HepG2 (cell line): Measurements from ENCODE around the gene MCM3AP. TPM values are rescaled to one million over a fixed set of nuclear protein-coding genes. Genes with fewer than 3 reads are reported as not detected.
A peak's percentile ranks its signal among the peaks of the same experiment; 100 is the strongest.

Source experiments
- FOSL1 ChIP-seq: sonication (generic); formaldehyde crosslinking; IDR thresholded peaks from 2 replicates; pipeline ENCODE4 v1.9.0; 2021; ENCODE audit warnings: missing genetic modification reagents, borderline replicate concordance
- FOXA1 ChIP-seq, 2 experiments: fragments of 450-650 bp in 1 of 2; sonication (generic) in 1 of 2; formaldehyde crosslinking in 1 of 2; IDR thresholded peaks; 2 replicates each; pipeline versions ENCODE4 v1.4.0 to v1.6.1; 2016 to 2020; ENCODE audit warnings: missing genetic modification reagents in 1 of 2
- GABPB1 ChIP-seq: IDR thresholded peaks from 2 replicates; pipeline ENCODE4 v1.6.1; 2016; ENCODE audit warnings: mild to moderate bottlenecking, missing genetic modification reagents, moderate library complexity, missing compliant biosample characterization
- HDAC2 ChIP-seq: sonication (generic); formaldehyde crosslinking; IDR thresholded peaks from 2 replicates; pipeline ENCODE4 v1.4.0; 2020; ENCODE audit warnings: missing genetic modification reagents
- HNRNPLL ChIP-seq: fragments of 200-400 bp; formaldehyde crosslinking; IDR thresholded peaks from 2 replicates; pipeline ENCODE4 v1.6.1; 2017; ENCODE audit warnings: mild to moderate bottlenecking, low read depth, low read length; ENCODE audit not compliant: poor library complexity, severe bottlenecking
- KDM3A ChIP-seq: IDR thresholded peaks from 2 replicates; pipeline ENCODE4 v1.6.1; 2018; ENCODE audit warnings: low read depth, missing compliant biosample characterization
- KDM5A ChIP-seq: fragments of 200-600 bp; sonication (generic); IDR thresholded peaks from 2 replicates; pipeline ENCODE4 v1.7.0; 2018; ENCODE audit warnings: antibody characterized with exemption, mild to moderate bottlenecking, low read length, borderline replicate concordance
- KMT2B ChIP-seq: IDR thresholded peaks from 2 replicates; pipeline ENCODE4 v1.6.1; 2016; ENCODE audit warnings: missing genetic modification reagents, missing compliant biosample characterization
- NAIF1 ChIP-seq: sonication (generic); formaldehyde crosslinking; IDR thresholded peaks from 2 replicates; pipeline ENCODE4 v1.5.0; 2020; ENCODE audit warnings: mild to moderate bottlenecking, missing genetic modification reagents, borderline replicate concordance
- NBN ChIP-seq: fragments of 450-650 bp; conservative IDR thresholded peaks from 2 replicates; pipeline ENCODE4 v1.6.1; 2017
- NFYC ChIP-seq: IDR thresholded peaks from 2 replicates; pipeline ENCODE4 v1.6.1; 2016; ENCODE audit warnings: missing genetic modification reagents, missing compliant biosample characterization
- NONO ChIP-seq, 2 experiments: fragments of 450-650 bp in 1 of 2; sonication (generic) in 1 of 2; formaldehyde crosslinking in 1 of 2; IDR thresholded peaks in 1 of 2; conservative IDR thresholded peaks in 1 of 2; 2 replicates each; pipeline versions ENCODE4 v1.6.1 to v1.8.0; 2017 to 2022; ENCODE audit warnings: mild to moderate bottlenecking in 1 of 2, missing genetic modification reagents in 1 of 2, moderate library complexity in 1 of 2
- NR2F1 ChIP-seq, 2 experiments: fragments of 450-650 bp in 1 of 2; formaldehyde crosslinking in 1 of 2; IDR thresholded peaks; 2 replicates each; pipeline versions ENCODE4 v1.5.0 to v1.6.1; 2016 to 2020; ENCODE audit warnings: mild to moderate bottlenecking in 1 of 2, missing compliant biosample characterization in 1 of 2, missing genetic modification reagents in 1 of 2, moderate library complexity in 1 of 2
- ZFP41 ChIP-seq: sonication (generic); formaldehyde crosslinking; IDR thresholded peaks from 2 replicates; pipeline ENCODE4 v1.4.0; 2020; ENCODE audit warnings: mild to moderate bottlenecking, missing genetic modification reagents, borderline replicate concordance
- ZNF550 ChIP-seq: sonication (generic); formaldehyde crosslinking; IDR thresholded peaks from 2 replicates; pipeline ENCODE4 v1.4.0; 2020; ENCODE audit warnings: mild to moderate bottlenecking, missing genetic modification reagents, borderline replicate concordance
- ZNF709 ChIP-seq: sonication (generic); formaldehyde crosslinking; IDR thresholded peaks from 2 replicates; pipeline ENCODE4 v1.5.0; 2020; ENCODE audit warnings: mild to moderate bottlenecking, missing genetic modification reagents
- polyA plus RNA-seq, 8 experiments: library from polyadenylated mRNA; depleted of rRNA in 3 of 8; stranded (reverse) in 7 of 8; unstranded in 1 of 8; fragments of >200 nt; fragmentation: Illumina TruSeq in 4 of 8; extraction: Trizol in 4 of 8; gene quantifications; 2 replicates each; pipeline versions ENCODE4 v1.2.1 to v1.2.3, GENCODE V29; 2011 to 2016; ENCODE audit warnings: low read depth in 4 of 8, missing spikeins in 1 of 8, mixed read lengths in 1 of 8; ENCODE audit not compliant: insufficient read depth in 1 of 8
- total RNA-seq, 5 experiments: library from RNA; depleted of rRNA; stranded (reverse); fragments of >200 nt; fragmentation: Illumina TruSeq; extraction: Trizol; gene quantifications; 2 replicates each; pipeline ENCODE4 v1.2.3, GENCODE V29; 2016; ENCODE audit warnings: low read depth in 1 of 5
- TF ChIP-seq, protein P1 (sequence below): IDR thresholded peaks from 2 replicates; pipeline ENCODE4 v1.4.0; 2020; ENCODE audit warnings: mild to moderate bottlenecking, missing genetic modification reagents
- TF ChIP-seq, protein P2 (sequence below): sonication (generic); formaldehyde crosslinking; IDR thresholded peaks from 2 replicates; pipeline ENCODE4 v1.5.0; 2020; ENCODE audit warnings: mild to moderate bottlenecking, missing genetic modification reagents
- TF ChIP-seq, protein P3 (sequence below): sonication (generic); formaldehyde crosslinking; IDR thresholded peaks from 2 replicates; pipeline ENCODE4 v1.4.0; 2020; ENCODE audit warnings: missing genetic modification reagents
- TF ChIP-seq, protein P4 (sequence below): sonication (generic); formaldehyde crosslinking; IDR thresholded peaks from 2 replicates; pipeline ENCODE4 v1.4.0; 2020; ENCODE audit warnings: missing genetic modification reagents

Gene MCM3AP
- total and polyA plus RNA-seq, 2 of the 13 experiments (the other 11 are each of a cell fraction or from before 2014, with no cell fraction given), result 27.0 to 54.7 TPM

DNA sequence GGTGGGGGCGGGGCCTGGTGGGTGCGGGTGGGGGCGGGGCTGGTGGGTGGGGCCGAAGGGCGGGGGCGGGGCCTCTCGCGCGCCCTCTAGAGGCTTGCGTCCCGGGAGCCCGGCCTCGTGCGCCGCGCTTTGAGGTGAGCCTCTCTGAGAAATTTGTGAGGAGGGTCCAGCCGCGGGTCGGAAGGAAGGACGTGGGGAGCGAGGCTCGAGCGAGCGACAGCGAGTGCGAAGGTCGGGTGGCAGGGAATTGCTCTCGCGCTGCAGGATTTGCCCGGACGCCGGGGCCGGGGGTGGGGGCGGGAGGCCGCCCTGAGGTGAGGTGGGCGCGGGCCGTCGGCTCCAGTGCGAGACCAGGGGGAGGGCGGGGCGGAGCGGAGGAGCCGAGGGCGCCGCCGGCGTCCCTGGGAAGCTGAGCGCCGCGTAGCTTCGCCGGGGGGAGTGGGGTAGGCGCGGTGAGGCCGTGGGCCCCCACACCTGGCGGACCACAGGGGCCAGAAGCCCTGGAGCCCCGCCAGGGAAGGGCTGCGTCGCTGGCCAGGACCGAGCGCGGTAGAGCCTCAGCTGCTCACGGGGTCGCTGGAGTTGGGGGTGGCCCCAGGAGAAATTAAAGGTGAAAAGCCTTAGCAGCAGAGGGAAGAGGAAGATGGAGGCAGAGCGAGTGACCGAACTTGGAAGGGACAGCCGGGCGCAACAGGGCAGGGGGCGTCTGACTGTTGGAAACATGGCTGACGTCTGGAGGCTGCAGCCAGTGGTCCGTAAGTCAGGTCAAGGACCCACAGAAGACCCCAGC is 56.1 kb downstream of the MCM3AP start (continued):
- TF ChIP-seq, protein P1, sequence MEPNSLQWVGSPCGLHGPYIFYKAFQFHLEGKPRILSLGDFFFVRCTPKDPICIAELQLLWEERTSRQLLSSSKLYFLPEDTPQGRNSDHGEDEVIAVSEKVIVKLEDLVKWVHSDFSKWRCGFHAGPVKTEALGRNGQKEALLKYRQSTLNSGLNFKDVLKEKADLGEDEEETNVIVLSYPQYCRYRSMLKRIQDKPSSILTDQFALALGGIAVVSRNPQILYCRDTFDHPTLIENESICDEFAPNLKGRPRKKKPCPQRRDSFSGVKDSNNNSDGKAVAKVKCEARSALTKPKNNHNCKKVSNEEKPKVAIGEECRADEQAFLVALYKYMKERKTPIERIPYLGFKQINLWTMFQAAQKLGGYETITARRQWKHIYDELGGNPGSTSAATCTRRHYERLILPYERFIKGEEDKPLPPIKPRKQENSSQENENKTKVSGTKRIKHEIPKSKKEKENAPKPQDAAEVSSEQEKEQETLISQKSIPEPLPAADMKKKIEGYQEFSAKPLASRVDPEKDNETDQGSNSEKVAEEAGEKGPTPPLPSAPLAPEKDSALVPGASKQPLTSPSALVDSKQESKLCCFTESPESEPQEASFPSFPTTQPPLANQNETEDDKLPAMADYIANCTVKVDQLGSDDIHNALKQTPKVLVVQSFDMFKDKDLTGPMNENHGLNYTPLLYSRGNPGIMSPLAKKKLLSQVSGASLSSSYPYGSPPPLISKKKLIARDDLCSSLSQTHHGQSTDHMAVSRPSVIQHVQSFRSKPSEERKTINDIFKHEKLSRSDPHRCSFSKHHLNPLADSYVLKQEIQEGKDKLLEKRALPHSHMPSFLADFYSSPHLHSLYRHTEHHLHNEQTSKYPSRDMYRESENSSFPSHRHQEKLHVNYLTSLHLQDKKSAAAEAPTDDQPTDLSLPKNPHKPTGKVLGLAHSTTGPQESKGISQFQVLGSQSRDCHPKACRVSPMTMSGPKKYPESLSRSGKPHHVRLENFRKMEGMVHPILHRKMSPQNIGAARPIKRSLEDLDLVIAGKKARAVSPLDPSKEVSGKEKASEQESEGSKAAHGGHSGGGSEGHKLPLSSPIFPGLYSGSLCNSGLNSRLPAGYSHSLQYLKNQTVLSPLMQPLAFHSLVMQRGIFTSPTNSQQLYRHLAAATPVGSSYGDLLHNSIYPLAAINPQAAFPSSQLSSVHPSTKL, result peak; percentile 8; the same call in 1 of the 2 replicates
- TF ChIP-seq KDM3A (no peak), KDM5A (no peak), NONO (IDR thresholded peaks at IDR 0.05) (no peak), NONO (CRISPR knock-in tag; conservative IDR thresholded peaks at IDR 0.05) (no peak), HDAC2 (no peak), FOSL1 (CRISPR knock-in tag) (no peak), NFYC (CRISPR knock-in tag) (no peak), HNRNPLL (peak; percentile 24), NBN (no peak), GABPB1 (peak; percentile 66; the same call in 1 of the 2 replicates), ZNF550 (CRISPR knock-in tag) (no peak), ZNF709 (no peak), FOXA1 (IDR thresholded peaks at IDR 0.05) (no peak), FOXA1 (CRISPR knock-in tag; IDR thresholded peaks at IDR 0.05) (no peak), ZFP41 (no peak), NAIF1 (no peak), KMT2B (CRISPR knock-in tag) (no peak), NR2F1 (CRISPR knock-in tag; IDR thresholded peaks at IDR 0.05) (no peak)
- TF ChIP-seq, protein P2, sequence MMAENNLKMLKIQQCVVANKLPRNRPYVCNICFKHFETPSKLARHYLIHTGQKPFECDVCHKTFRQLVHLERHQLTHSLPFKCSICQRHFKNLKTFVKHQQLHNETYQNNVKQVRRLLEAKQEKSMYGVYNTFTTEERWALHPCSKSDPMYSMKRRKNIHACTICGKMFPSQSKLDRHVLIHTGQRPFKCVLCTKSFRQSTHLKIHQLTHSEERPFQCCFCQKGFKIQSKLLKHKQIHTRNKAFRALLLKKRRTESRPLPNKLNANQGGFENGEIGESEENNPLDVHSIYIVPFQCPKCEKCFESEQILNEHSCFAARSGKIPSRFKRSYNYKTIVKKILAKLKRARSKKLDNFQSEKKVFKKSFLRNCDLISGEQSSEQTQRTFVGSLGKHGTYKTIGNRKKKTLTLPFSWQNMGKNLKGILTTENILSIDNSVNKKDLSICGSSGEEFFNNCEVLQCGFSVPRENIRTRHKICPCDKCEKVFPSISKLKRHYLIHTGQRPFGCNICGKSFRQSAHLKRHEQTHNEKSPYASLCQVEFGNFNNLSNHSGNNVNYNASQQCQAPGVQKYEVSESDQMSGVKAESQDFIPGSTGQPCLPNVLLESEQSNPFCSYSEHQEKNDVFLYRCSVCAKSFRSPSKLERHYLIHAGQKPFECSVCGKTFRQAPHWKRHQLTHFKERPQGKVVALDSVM (CRISPR knock-in tag), result no peak
- TF ChIP-seq, protein P3, sequence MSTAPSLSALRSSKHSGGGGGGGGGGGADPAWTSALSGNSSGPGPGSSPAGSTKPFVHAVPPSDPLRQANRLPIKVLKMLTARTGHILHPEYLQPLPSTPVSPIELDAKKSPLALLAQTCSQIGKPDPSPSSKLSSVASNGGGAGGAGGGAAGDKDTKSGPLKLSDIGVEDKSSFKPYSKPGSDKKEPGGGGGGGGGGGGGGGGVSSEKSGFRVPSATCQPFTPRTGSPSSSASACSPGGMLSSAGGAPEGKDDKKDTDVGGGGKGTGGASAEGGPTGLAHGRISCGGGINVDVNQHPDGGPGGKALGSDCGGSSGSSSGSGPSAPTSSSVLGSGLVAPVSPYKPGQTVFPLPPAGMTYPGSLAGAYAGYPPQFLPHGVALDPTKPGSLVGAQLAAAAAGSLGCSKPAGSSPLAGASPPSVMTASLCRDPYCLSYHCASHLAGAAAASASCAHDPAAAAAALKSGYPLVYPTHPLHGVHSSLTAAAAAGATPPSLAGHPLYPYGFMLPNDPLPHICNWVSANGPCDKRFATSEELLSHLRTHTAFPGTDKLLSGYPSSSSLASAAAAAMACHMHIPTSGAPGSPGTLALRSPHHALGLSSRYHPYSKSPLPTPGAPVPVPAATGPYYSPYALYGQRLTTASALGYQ, result no peak
- TF ChIP-seq, protein P4, sequence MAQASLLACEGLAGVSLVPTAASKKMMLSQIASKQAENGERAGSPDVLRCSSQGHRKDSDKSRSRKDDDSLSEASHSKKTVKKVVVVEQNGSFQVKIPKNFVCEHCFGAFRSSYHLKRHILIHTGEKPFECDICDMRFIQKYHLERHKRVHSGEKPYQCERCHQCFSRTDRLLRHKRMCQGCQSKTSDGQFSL, result no peak
